DMS153 treated with DMSO at 0.1 percent for 48 hours (cell line): ENCODE data around the gene FUT1.
"Not testable (repeated sequence)": the region's sequence is repeated elsewhere in the genome, so short reads cannot be mapped to it uniquely, and the experiment has no call there.

Source experiments
- DNase-seq: peaks from one replicate; lab custom pipeline; 2025; ENCODE audit not compliant: unreplicated experiment; lab: John Stamatoyannopoulos, UW

FUT1 gene

DNA sequence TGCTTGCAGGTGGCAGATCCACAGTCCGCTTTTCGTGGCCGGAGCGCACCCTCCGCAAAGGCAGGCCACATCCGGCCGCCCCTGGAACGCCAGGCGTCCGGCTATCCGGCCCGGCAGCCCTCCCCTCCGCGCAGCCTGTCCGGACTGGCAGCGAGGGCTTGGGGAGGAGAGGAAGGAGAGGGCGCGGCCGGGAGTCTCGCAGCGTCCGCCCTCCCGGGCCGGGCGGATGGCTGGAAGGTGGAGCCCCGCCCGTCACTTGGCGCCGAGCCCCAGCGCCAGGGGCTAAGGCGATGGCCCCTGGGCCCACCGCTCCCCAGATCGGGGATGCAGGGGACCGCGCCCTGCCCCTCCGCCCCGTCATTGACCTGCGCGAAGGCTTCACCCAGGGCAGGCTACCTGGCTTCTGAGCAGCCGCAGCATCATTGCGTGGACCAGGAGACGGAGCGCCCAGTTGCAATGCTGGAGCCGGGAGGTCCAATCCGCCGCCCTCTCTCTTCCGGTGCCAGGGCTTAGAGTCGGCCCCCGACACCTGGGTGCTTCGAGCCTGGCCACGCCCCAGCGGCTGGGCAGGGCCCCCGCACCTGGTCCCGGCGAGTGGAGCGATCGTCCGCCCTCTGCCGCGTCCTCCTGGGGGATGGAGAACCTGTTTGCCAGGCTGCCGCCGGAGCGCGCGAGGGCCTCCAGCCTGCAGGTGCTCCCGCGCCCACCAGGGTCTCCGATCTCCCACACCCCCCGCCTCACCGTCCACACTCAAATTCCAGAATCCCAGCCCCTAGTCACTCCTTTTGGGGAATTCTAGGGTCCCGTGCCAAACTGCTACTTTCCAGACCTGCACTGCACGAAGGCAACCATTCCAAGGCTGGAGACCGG lies at the start of gene FUT1:
Gene FUT1 (minus strand): TSS at position 146 of the 870 bp plus-strand sequence. CDS start 1,360 bp downstream, outside the sequence.
- DNase-seq = peak; percentile 94

DNA sequence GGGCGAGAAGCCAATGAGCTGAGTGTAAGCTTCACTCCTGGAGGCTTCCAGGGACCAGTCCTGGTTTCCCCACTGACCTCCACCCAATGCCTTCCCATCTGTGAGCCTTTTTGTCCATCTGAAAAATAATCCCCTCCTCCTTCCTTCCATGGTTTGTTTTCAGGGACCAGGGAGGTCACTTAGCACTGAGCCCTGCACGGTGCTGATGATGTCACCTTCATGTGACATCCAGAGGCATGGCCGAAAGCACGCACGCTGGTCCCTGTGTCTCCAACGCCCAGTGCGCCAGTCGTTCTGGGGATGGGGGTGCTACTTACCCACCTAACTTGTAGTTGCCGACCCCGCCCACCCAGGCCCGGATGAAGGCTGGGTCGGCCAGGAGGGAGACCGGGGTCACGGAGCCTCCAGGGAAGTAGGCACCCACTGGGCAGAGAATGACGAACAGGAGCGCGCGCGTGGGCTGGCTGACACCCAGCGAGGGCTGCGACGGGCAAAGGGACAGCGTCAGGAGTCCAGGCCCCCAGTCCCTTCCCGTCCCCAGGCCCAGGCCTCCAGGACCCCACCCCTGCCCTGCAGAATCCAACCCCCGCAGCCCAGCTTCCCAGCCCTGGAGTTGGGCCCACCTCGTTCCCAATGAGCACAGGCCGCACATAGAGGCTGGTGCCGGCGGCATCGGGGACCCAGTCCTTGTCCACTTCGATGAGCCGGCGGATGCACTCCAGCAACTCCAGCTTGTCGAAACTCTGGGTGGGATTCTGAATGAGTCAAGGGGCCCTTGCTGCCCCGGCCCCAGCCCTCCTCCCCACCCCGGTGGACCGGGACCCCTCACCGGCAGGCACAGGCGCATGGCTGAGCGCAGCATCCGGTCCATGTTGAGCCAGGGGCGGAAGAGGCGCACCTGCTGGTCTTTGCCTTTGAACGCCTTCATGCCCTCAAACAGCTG lies 47.2 kb upstream of the FUT1 start:
- DNase-seq = no peak

DNA sequence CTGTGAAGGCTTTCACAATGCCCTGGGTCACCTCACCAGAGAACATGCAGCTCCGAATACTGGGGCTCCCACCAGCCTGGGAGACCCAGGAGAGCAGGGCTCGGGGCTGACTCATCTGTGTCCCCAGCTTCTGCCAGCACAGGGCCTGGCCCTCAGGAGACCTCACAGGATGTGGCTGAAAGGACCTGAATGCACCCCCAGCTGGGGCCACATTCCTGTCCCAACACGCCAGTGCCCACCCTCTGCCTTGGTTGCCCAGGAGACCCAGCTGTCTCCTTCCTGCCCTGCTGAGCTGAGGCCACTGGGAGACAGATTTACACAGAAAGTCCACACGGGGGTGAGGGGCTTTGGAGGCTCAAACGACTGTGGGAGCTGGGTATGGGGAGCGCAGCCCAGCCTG lies 46.5 kb upstream of the FUT1 start:
- DNase-seq = no peak

DNA sequence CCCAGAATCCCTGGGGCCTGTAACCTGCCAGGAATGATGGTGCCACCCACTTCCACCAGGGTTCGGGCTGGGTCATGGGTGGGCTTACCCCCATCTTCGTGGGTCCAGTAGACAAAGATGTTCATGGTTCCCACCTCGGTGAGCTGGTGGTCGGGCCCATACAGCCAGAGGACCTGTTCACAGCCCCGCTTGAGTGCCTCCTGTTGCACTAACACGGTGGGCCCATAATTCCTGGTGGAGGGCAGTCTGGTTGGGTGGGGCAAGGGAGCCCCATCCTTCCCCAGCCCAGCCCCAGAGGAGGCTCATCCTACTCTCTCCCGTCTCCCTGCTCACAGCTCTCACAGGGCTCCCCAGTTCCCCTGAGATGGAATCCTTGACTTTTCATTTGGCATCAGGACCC lies 44.7 kb upstream of the FUT1 start:
- DNase-seq = no peak

DNA sequence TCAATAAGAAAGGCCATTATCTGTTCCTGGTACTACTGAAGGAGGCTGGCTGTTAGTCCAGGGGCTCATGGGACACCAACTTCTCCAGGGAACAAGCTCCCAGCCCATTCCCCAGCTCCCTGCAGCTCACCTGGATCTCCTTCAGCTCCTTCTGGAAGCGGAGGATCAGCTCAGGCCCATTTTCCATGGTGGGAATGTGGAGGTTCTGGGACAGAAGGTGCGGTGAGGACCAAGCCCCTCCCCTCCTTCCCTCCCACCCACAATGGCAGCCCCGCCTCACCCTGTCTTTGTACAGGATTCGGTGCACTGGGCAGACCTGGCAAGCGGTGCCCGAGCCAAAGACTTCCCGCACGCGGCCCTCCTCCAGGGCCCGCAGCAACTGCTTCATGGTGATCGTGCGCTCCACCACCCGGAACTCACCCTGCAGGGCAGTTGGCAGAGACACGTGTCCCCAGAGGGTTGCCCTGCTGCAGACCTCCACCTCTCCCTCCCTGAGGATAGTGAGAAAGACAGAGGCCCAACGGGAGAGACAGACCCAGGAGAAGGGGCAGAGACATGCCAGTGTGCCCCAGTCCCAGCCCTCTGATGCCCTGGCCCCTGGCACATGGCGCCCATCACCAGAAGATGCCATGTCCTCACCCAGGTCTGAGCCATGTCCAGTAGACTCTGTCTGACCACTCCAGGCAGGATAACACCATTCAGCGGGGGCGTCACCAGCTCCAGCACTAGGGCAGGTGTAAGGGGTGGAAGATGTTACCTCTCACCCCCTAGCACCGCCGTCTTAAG lies 44.0 kb upstream of the FUT1 start:
- no peak for DNase-seq

DNA sequence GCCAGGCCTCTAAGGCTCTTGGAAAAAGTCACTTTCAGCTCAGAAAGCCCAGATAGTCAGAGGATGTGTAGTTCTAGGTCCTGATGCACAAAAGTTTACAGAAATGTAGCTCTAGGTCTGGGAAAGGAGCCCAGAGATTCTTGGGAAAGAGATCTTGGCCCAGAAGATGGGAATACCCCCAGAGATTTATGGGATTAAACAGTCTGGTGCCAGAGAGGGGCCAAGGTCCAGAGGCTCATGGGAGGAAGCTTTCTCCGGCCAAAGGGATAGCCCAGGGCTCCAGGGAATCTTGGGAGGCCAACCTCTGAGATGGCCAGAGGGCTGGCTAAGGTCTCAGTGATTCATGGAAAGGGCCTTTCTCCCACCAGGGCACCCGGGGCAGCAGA lies 43.2 kb upstream of the FUT1 start:
- no peak for DNase-seq

DNA sequence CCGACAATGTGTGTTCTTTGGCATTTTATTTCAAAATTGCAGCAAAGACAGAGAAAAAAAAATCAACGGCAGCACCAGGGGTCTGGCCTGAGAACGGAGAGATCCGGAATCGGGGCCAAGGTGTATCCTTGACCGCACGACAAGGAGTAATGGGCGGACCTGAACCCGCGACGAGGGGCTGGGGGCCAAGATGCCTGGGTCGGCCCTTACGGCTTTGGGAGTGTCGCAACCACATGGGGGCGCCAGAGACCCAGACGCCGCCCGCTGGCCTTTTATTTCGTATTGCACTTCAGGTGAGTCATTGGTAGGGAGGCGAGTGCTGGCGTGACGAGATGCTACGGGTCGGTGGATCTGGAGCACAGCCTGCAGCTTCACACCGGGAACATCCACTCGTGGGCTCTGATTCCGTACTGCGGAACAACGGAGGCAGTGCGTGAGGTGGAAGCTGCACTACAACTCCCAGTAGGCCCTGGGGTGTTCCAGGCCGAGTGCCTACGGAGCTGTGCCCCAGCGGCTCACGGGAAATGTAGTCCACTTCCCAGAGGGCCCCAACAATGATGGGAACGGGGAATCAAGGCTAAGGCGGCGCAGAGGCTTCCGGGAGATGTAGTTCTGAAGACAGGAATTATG lies 42.7 kb upstream of the FUT1 start:
- peak; percentile 94 for DNase-seq

DNA sequence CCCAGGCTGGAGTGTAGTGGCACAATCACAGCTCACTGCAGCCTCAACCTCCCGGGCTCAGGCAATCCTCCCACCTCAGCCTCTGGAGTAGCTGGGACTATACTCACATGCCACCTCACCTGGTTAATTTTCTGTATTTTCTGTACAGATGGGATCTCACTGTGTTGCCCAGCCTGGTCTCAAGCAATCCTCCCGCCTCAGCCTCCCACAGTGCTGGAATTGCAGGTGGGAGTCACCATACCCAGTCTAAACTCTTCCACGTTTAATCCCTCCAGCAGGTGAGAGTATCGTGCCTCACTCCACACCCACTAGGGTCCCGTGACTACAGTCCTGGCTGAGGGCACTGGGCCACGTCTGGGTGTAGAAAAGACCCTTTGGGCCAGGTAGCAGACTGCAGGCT lies 41.9 kb upstream of the FUT1 start:
- no peak for DNase-seq

DNA sequence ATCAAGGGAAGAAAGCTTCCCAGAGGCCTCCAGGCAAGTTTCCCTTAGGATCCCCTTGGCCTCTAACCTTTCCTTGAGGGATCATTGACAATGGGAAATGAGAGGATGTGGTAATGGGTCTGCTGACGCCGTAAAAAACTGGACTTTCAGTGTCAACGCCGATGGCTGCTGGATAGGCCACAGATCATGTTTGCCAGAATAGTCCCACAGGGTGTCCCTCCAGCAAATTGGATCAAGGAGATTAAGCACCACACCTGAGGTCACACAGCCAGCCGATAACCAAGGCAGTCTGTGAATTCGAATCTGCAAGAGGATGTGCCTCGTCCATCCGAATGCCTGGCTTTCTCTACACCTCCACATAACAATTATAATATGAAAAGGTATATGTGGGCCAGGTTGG lies 40.8 kb upstream of the FUT1 start:
- DNase-seq = no peak

DNA sequence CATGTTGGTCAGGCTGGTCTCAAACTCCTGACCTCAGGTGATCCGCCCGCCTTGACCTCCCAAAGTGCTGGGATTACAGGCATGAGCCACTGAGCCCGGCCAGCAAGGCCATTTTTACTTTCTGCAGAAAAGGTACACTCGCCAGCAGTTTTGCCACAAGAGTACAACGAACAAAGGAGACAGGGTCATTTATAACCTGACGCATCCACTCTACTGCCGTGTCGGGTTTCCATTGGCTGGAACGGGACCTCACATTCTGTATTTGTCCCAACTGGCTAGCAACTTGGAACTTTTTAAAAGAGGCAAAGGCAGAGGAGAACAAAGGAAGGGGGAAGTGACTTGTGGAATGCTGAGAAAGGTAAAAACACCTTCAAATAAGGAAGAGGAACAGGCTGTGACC lies 34.9 kb upstream of the FUT1 start:
- not testable (repeated sequence) for DNase-seq

DNA sequence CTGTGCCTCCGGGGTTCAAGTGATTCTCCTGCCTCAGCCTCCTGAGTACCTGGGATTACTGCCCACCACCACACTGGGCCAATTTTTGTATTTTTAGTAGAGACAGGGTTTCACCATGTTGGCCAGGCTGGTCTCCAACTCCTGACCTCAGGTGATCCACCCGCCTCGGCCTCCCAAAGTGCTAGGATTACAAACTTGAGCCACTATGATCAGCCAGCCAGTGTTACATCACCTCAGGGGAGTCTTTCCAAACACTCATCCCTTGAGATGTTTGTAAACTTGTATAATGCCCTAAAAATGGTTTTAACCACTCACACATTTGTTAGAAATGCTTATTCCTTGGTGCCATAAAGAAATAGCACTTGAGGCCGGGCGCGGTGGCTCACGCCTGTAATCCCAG lies 34.0 kb upstream of the FUT1 start:
- not testable (repeated sequence) for DNase-seq

DNA sequence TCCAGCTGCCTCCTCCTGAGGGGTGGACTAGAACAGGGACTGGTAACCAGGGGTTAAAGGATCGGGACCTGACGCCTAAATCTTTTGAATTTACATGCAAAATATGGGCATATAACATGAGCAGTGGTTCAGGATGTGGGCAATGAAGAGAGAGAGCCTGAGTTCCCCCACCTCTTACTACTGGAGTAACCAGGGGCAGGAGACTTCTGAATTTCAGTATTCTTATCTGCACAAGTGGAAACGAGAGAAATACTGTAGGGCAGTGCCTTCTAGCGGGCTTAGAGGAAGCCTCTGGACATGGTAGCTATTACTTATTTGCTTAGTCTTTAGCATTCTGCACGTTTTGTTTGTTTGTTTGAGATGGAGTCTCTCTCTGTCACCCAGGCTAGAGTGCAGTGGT lies 32.1 kb upstream of the FUT1 start:
- peak; percentile 20 for DNase-seq

DNA sequence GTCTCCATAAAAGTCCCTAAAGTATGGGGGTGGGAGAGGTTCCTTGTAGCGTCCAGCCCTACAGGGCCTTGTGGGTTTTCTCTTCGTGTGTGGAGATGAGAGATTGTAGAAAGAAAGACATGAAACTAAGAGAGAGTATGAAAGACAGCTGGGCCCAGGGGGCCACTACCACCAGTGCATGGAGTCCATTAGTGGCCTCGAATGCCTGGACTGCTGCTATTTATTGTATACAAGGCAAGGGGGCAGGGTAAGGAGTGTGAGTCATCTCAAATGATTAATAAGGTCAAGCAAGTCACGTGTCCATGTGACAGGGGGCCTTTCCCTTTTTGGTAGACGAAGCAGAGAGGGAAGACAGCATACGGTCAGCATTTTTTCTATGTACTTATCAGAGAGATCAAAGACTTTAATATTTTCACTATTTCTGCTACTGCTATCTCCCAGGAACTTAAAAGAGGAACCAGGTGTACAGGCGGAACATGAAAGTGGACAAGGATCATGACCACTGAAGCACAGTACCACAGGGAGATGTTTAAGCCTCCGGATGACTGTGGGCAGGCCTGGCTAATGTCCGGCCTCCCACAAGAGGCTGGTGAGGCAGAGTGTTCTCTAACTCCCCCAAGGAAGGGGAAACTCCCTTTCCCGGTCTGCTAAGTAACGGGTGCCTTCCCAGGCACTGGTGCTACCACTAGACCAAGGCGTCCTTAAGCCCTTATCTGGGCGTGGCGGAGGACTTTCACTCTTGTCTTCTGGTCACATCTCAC lies 28.4 kb upstream of the FUT1 start:
- no peak for DNase-seq

DNA sequence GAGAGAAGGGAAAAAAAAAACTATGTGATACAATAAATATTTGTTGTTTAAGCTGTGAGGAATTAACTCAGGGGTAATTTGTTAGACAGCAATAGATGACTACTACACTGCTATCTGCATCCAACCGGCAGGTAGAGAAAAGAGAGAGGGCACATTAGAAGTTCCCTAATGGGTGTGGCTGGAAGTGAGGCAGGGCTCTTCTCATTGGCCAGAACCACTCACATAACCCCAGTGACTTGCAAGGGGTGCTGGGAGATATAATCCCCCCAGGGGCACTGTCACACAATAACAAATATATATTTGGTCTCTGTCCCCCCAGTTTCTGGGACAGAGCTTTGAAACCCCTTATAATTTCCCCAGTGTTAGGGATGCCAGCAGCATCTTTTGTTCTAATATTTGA lies 27.2 kb upstream of the FUT1 start:
- DNase-seq = no peak

DNA sequence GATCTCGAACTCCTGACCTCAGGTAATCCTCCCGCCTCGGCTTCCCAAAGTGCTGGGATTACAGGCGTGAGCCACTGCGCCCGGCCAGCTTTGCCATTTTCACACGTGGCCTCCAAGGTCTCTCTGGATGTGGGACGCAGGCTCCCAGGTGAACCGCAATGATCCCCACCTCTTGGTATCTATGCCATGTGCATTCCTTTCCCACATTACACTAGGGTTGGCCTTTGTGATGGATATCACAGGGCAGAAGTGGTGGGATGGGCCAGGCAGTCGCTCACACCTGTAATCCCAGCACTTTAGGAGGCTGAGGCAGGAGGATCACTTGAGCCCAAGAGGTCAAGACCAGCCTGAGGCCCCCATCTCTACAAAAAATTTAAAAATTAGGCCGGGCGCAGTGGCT lies 25.3 kb upstream of the FUT1 start:
- no peak for DNase-seq

DNA sequence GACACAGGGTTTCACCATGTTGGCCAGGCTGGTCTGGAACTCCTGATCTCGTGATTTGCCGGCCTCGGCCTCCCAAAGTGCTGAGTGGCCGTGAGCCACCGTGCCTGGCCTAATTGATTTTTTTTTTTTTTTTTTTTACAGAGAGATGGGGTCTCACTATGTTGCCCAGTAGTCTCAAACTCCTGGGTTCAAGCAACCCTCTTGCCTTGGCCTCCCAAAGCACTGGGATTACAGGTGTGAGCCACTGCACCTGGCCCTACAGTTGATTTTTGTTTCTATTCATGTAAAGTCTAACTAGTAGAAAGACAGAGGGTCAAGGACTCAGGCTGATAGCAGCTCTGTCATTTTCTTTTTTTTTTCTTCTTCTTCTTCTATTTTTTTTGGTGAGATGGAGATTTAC lies 24.7 kb upstream of the FUT1 start:
- DNase-seq = no peak

DNA sequence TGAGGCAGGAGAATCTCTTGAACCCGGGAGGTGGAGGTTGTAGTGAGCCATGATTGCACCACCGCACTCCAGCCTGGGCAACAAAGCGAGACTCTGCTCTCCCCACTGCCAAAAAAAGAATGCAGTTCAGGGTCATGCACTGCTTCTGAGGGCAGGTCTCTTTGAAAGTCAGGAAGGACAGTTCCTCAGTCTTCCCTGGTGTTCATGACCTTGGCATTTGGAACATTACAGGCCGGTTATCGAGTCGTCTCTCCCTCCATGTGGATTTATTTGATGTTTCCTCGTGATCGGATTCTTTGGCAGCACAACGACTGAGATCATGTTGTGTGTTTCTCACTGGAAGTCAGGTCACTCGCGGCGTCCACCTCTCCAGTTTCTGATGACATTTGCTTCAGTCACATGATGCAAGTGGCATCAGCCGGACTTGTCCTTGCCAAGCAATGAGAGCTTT lies 20.1 kb upstream of the FUT1 start:
- DNase-seq = no peak

DNA sequence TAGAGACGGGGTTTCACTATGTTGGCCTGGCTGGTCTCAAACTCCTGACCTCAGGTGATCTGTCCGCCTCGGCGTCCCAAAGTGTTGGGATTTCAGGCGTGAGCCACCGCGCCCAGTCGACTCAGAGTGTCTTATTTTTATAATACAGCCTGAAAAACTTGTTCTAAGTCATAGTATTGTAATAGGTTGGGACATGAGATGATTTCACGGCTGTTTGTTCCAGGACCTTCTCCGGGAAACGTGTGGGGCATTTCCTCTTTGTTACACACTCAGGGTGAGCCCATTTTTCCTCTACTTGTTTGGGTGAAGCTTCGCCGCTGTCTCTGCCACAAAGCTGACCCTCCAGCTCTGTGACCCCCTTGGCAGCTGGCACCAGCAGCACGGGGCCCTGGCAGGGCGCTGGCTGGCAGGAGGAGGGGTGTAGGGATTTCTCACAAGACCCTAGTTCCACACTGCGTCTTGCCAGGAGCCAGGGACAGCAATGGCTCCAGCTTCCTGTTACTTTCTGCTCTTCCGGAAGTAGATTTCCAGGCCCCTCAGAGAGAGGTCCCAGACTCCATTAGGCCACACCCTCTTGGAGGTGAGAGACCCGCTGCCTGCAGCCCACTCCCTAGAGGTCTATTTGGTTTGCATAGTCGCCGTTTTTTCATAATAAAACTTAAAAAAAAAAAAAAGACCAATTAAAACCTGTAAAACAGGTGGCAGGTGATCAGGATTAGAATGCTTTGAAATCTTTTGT lies 18.5 kb upstream of the FUT1 start:
- DNase-seq = no peak

DNA sequence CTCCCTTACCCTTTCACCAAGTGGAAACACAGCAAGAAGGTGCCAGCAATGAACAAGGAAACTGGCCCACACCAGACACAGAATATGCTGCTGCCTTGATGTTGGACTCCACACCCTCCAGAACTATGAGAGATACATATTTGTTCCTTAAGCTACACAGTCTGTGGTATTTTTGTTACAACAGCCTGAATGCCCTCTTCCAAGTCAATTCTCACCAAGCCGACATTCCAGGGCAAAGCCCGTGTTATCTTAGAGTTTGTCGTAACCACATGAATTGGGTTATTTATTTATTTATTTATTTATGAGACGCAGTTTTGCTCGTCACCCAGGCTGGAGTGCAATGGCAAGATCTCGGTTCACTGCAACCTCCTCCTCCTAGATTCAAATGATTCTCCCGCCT lies 17.8 kb upstream of the FUT1 start:
- no peak for DNase-seq
